OCI-LY7 (cell line): ENCODE data around the gene MAPK4. TPM values are rescaled to one million over a fixed set of nuclear protein-coding genes. Genes with fewer than 3 reads are reported as not detected.

Experiments used
- BruUV-seq: library from RNA; stranded (reverse); fragments of 400-500 nt; replicated peaks from 2 replicates; lab custom pipeline; 2021; lab: Mats Ljungman, UMichigan
- CTCF ChIA-PET: fragments of 300-600 bp; sonication (Branson Sonifier 250); formaldehyde crosslinking; loops from one replicate; lab custom pipeline; 2022; ENCODE audit warnings: antibody characterized with exemption; ENCODE audit not compliant: unreplicated experiment; lab: Charles Lee
- POLR2A ChIA-PET: fragments of 300-600 bp; sonication (Branson Sonifier 250); formaldehyde crosslinking; loops from one replicate; lab custom pipeline; 2022; ENCODE audit warnings: antibody characterized with exemption; lab: Charles Lee
- DNase-seq: peaks from one replicate; pipeline ENCODE4 v3.0.0-alpha.2; 2015; ENCODE audit warnings: low spot score
- H2AFZ ChIP-seq: fragments of 200-600 bp; sonication (generic), shearing (Covaris generic); 2 replicates; pipeline ENCODE4 v1.6.1; 2014; ENCODE audit warnings: mild to moderate bottlenecking, antibody characterized with exemption, low read length, moderate library complexity
- H3K27ac ChIP-seq: fragments of 200-600 bp; sonication (generic); 2 replicates; pipeline ENCODE4 v1.5.1; 2014; ENCODE audit warnings: mixed run types, low read depth, mild to moderate bottlenecking, moderate library complexity, low read length, inconsistent platforms; ENCODE audit not compliant: poor library complexity, severe bottlenecking
- H3K36me3 ChIP-seq: fragments of 200-600 bp; sonication (generic); 2 replicates; pipeline ENCODE4 v1.6.1; 2014; ENCODE audit warnings: mild to moderate bottlenecking, antibody characterized with exemption, low read length, moderate library complexity, mixed read lengths; ENCODE audit not compliant: insufficient read depth
- H3K4me1 ChIP-seq: fragments of 200-600 bp; sonication (generic); 2 replicates; pipeline ENCODE4 v1.5.1; 2014; ENCODE audit warnings: mild to moderate bottlenecking, low read length; ENCODE audit not compliant: insufficient read depth, poor library complexity, severe bottlenecking
- H3K4me2 ChIP-seq: fragments of 200-600 bp; sonication (generic); 2 replicates; pipeline ENCODE4 v1.6.1; 2014; ENCODE audit warnings: mild to moderate bottlenecking, low read length
- H3K4me3 ChIP-seq: fragments of 200-600 bp; sonication (generic); 2 replicates; pipeline ENCODE4 v1.5.1; 2014; ENCODE audit warnings: mild to moderate bottlenecking, low read depth, low read length; ENCODE audit not compliant: poor library complexity, severe bottlenecking
- H3K79me2 ChIP-seq: fragments of 200-600 bp; sonication (generic); 2 replicates; pipeline ENCODE4 v1.6.1; 2016; ENCODE audit warnings: low read depth, mild to moderate bottlenecking, low read length, moderate library complexity, mixed read lengths; ENCODE audit not compliant: insufficient read depth
- H3K9me2 ChIP-seq: fragments of 200-600 bp; sonication (generic); 2 replicates; pipeline ENCODE4 v1.6.1; 2016; ENCODE audit warnings: mild to moderate bottlenecking, low read length, mixed read lengths; ENCODE audit not compliant: insufficient read depth
- H3K9me3 ChIP-seq: fragments of 200-600 bp; sonication (generic); 2 replicates; pipeline ENCODE4 v1.6.1; 2014; ENCODE audit warnings: mild to moderate bottlenecking, mixed run types, low read length, mixed read lengths
- H4K20me1 ChIP-seq: fragments of 200-600 bp; sonication (generic); 2 replicates; pipeline ENCODE4 v1.6.1; 2014; ENCODE audit warnings: mild to moderate bottlenecking, antibody characterized with exemption, low read length, moderate library complexity, mixed read lengths; ENCODE audit not compliant: insufficient read depth
- CTCF ChIP-seq: fragments of 200-600 bp; sonication (generic); conservative IDR thresholded peaks from 2 replicates; pipeline ENCODE4 v1.5.1; 2014; ENCODE audit warnings: mild to moderate bottlenecking, antibody characterized with exemption, low read length, moderate library complexity, mixed read lengths
- EZH2phosphoT487 ChIP-seq: fragments of 200-600 bp; sonication (generic); IDR thresholded peaks from 2 replicates; pipeline ENCODE4 v1.6.1; 2018; ENCODE audit warnings: low read depth, borderline replicate concordance, mild to moderate bottlenecking, mixed run types, antibody characterized with exemption, low read length, moderate library complexity, mixed read lengths
- intact Hi-C: fragments of 100-400 bp; cut with micrococcal nuclease; formaldehyde crosslinking; loops from one replicate; pipeline ENCODE4 v1.10.0; 2022; ENCODE audit not compliant: unreplicated experiment
- total RNA-seq, 2 experiments: library from RNA; depleted of rRNA in 1 of 2; stranded (reverse); fragments of >200 nt in 1 of 2; shearing (Covaris generic) in 1 of 2; gene quantifications; 2 replicates each; pipeline ENCODE4 v1.2.3, GENCODE V29; 2014 to 2022

MAPK4 gene
- total RNA-seq, 2 experiments from 2014 or later = not detected

GRCh38 chr18:50653402-50654093 lies 93.7 kb downstream of the MAPK4 start:
- POLR2A ChIA-PET = no interaction called here

GRCh38 chr18:50654211-50654610 lies 94.3 kb downstream of the MAPK4 start:
- no peaks in the 10 kb centered on the region for H3K4me1 ChIP-seq
- ChIA-PET CTCF (no interaction called here), POLR2A (no interaction called here)
- no peaks in the 10 kb centered on the region for H3K9me2 ChIP-seq
- H3K4me3 ChIP-seq = no peak overlapping the region
- DNase-seq = no peak
- H3K9me3 ChIP-seq = no peaks in the 10 kb centered on the region
- no peaks in the 10 kb centered on the region for H3K79me2 ChIP-seq
- no TSS peak for BruUV-seq
- H2AFZ ChIP-seq = no peak overlapping the region
- H3K27ac ChIP-seq = no peak overlapping the region
- no peaks in the 10 kb centered on the region for H4K20me1 ChIP-seq
- H3K36me3 ChIP-seq = no peaks in the 10 kb centered on the region
- no peak overlapping the region for H3K4me2 ChIP-seq
- no peak for TF ChIP-seq CTCF
- no peak for TF ChIP-seq EZH2phosphoT487
- intact Hi-C loops = no loop called here

More at GRCh38 chr18:50653402-50654093, 93.7 kb downstream of the MAPK4 start:
- Histone ChIP-seq H3K27ac (no peak overlapping the region), H3K9me2 (no peaks in the 10 kb centered on the region), H3K4me1 (no peaks in the 10 kb centered on the region), H3K9me3 (no peaks in the 10 kb centered on the region), H4K20me1 (no peaks in the 10 kb centered on the region), H3K36me3 (no peaks in the 10 kb centered on the region), H3K4me3 (no peak overlapping the region), H3K4me2 (no peak overlapping the region), H2AFZ (no peak overlapping the region), H3K79me2 (no peaks in the 10 kb centered on the region)
- BruUV-seq = no TSS peak
- CTCF ChIA-PET = no interaction called here
- no peak for DNase-seq
- intact Hi-C loops = no loop called here
- TF ChIP-seq EZH2phosphoT487 (no peak), CTCF (no peak)
